Measurements from ENCODE around the gene CASZ1.

DNA sequence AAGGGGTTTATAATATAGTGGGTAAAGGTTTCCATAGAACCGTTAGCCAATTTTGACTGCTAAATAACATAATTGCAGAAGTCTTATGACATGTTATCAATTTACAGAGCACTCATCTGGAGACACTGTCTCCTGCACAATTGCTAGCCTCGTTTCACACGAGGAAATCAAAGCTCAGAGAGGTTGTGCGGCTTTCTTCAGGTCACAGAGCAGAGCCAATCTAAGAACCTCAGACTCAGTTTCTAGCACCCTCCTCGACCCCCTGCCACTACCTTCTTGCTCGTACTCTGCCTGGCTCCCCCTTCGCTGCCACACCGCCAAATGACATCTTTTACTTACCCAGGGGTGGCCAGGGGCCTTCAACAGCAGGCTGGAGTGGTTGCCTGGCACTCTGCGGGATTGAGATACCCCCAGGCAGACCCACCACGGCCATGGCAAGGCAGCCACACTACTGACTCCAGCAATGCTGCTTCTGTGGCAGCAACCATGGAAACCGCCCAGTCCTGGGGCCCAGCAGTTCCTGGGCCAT lies 16.0 kb upstream of the CASZ1 start:
- TF ChIP-seq, protein P1, sequence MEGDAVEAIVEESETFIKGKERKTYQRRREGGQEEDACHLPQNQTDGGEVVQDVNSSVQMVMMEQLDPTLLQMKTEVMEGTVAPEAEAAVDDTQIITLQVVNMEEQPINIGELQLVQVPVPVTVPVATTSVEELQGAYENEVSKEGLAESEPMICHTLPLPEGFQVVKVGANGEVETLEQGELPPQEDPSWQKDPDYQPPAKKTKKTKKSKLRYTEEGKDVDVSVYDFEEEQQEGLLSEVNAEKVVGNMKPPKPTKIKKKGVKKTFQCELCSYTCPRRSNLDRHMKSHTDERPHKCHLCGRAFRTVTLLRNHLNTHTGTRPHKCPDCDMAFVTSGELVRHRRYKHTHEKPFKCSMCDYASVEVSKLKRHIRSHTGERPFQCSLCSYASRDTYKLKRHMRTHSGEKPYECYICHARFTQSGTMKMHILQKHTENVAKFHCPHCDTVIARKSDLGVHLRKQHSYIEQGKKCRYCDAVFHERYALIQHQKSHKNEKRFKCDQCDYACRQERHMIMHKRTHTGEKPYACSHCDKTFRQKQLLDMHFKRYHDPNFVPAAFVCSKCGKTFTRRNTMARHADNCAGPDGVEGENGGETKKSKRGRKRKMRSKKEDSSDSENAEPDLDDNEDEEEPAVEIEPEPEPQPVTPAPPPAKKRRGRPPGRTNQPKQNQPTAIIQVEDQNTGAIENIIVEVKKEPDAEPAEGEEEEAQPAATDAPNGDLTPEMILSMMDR (IDR thresholded peaks at IDR 0.05): no peak
- no peak for TF ChIP-seq POLR2AphosphoS5 (IDR thresholded peaks at IDR 0.05)
- no peak for TF ChIP-seq POLR2A (IDR thresholded peaks at IDR 0.05)
- no peak for TF ChIP-seq EP300 (IDR thresholded peaks at IDR 0.05)
